ENCODE measurements around the gene FOLR2.

GRCh38 chr11:72232260-72233055, 15.9 kb downstream of the FOLR2 start:
- TF ChIP-seq REST (IDR thresholded peaks at IDR 0.05; ENCODE audit: low read depth, low read length): no peak
- TF ChIP-seq CTCF (IDR thresholded peaks at IDR 0.05): no peak
- TF ChIP-seq EP300 (IDR thresholded peaks at IDR 0.05; ENCODE audit: borderline replicate concordance in 1 of 2, low read depth in 1 of 2, low read length in 1 of 2): no peak
- TF ChIP-seq SMC3 (IDR thresholded peaks at IDR 0.05; ENCODE audit: low read depth, low read length): no peak
- no peak for TF ChIP-seq USF2 (IDR thresholded peaks at IDR 0.05; ENCODE audit: borderline replicate concordance, low read depth, low read length)
- TF ChIP-seq TCF12 (IDR thresholded peaks at IDR 0.05): no peak
- TF ChIP-seq TEAD4 (IDR thresholded peaks at IDR 0.05; ENCODE audit: borderline replicate concordance, insufficient read depth): no peak
- no peak for TF ChIP-seq TAF1 (IDR thresholded peaks at IDR 0.05; ENCODE audit: borderline replicate concordance, low read depth, low read length)
- no peak for TF ChIP-seq CHD2 (IDR thresholded peaks at IDR 0.05; ENCODE audit: low read length, partially characterized antibody)

Measured in SK-N-SH (cell line).